CD4-positive, alpha-beta T cell treated with Interleukin-17A for 1 hour (primary cell): ENCODE data around the gene GRIA1.
"Not testable (repeated sequence)": the region's sequence is repeated elsewhere in the genome, so short reads cannot be mapped to it uniquely, and the experiment has no call there.

Experiments
- DNase-seq: peaks from one replicate; pipeline ENCODE4 v3.0.0-alpha.2; 2020

The GRIA1 gene

GRCh38 chr5:153791339-153791738 is 300.9 kb downstream of the GRIA1 start:
- no peak for DNase-seq

GRCh38 chr5:153792305-153792704 is 301.8 kb downstream of the GRIA1 start:
- no peak for DNase-seq

- no peak for DNase-seq
Measured at GRCh38 chr5:153793699-153794098, 303.2 kb downstream of the GRIA1 start.

GRCh38 chr5:153794327-153794726 is 303.9 kb downstream of the GRIA1 start:
- no peak for DNase-seq

- no peak for DNase-seq
Measured at GRCh38 chr5:153796527-153796926, 306.1 kb downstream of the GRIA1 start.

GRCh38 chr5:153797484-153797883 is 307.0 kb downstream of the GRIA1 start:
- no peak for DNase-seq

- DNase-seq = no peak
Measured at GRCh38 chr5:153798830-153799229, 308.4 kb downstream of the GRIA1 start.

- DNase-seq = no peak
Measured at GRCh38 chr5:153799466-153799865, 309.0 kb downstream of the GRIA1 start.

- no peak for DNase-seq
Measured at GRCh38 chr5:153802050-153802821, 311.8 kb downstream of the GRIA1 start.

- no peak for DNase-seq
Measured at GRCh38 chr5:153807801-153808200, 317.3 kb downstream of the GRIA1 start.

- DNase-seq = no peak
Measured at GRCh38 chr5:153809166-153809565, 318.7 kb downstream of the GRIA1 start.

- no peak for DNase-seq
Measured at GRCh38 chr5:153813901-153814300, 323.4 kb downstream of the GRIA1 start.

GRCh38 chr5:153816870-153817269 is 326.4 kb downstream of the GRIA1 start:
- DNase-seq = no peak

- no peak for DNase-seq
Measured at GRCh38 chr5:153818626-153819025, 328.2 kb downstream of the GRIA1 start.

GRCh38 chr5:153823036-153823435 is 332.6 kb downstream of the GRIA1 start:
- DNase-seq = no peak

- DNase-seq = no peak
Measured at GRCh38 chr5:153824909-153825308, 334.4 kb downstream of the GRIA1 start.

- DNase-seq = no peak
Measured at GRCh38 chr5:153827397-153827796, 336.9 kb downstream of the GRIA1 start.

- DNase-seq = no peak
Measured at GRCh38 chr5:153829510-153830065, 339.1 kb downstream of the GRIA1 start.

- DNase-seq = no peak
Measured at GRCh38 chr5:153831973-153832372, 341.5 kb downstream of the GRIA1 start.

GRCh38 chr5:153835891-153836515 is 345.5 kb downstream of the GRIA1 start:
- no peak for DNase-seq

- DNase-seq = not testable (repeated sequence)
Measured at GRCh38 chr5:153849303-153850113, 359.0 kb downstream of the GRIA1 start.

GRCh38 chr5:153860195-153860886 is 369.9 kb downstream of the GRIA1 start:
- no peak for DNase-seq

GRCh38 chr5:153862906-153863305 is 372.4 kb downstream of the GRIA1 start:
- DNase-seq = not testable (repeated sequence)
